Thyroid gland (tissue), 4 donors: ENCODE data around the gene FAM43A.

Experiments
- CTCF ChIP-seq, 6 experiments: fragments of 200-600 bp in 3 of 6; fragments of 450-650 bp in 3 of 6; sonication (generic) in 3 of 6; IDR thresholded peaks; one replicate each; pipeline ENCODE4 v1.5.1; 2016 to 2019; ENCODE audit warnings: antibody characterized with exemption in 6 of 6, mild to moderate bottlenecking in 2 of 6, inconsistent platforms in 1 of 6, moderate library complexity in 1 of 6
- POLR2A ChIP-seq, 2 donors: fragments of 450-650 bp; IDR thresholded peaks; one replicate each; pipeline ENCODE4 v1.6.1; 2017; ENCODE audit warnings: antibody characterized with exemption in 2 of 2, mild to moderate bottlenecking in 2 of 2, moderate library complexity in 1 of 2

GRCh38 chr3:194688946-194689345 is 3.3 kb downstream of the FAM43A start:
- TF ChIP-seq CTCF (IDR thresholded peaks at IDR 0.05) (no peak), POLR2A (IDR thresholded peaks at IDR 0.05) (no peak)
